GM21737 (cell line): ENCODE results near the gene SPRR1A.
"Not testable (repeated sequence)": the region's sequence is repeated elsewhere in the genome, so short reads cannot be mapped to it uniquely, and the experiment has no call there.

Experiments used
- ATAC-seq: cut with Tn5 transposase; IDR thresholded peaks from one replicate; pipeline ENCODE4 v1.9.1; 2021; ENCODE audit warnings: mild to moderate bottlenecking, moderate library complexity; ENCODE audit not compliant: unreplicated experiment

SPRR1A gene

GRCh38 chr1:152972196-152972886, 11.5 kb upstream of the SPRR1A start:
- ATAC-seq: no peak

DNA sequence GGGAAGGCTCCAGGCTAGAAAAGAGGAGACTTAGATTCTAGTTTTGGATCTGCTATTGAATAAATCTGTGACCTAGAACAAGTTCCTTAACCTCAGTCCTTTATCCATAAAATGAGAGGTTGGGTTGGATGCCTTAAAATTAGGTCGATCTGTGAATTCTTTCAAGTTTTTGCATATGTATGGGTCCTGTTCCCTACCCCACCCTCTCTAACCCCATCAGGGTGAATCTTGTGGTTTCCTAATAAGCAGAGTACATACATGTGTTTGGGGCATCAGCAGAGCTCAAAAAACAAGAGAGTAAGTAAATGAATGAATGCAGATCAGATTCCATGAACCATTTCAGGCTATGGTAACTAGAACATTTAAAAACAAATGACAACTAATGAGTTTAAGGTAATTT, 7.2 kb upstream of the SPRR1A start:
- ATAC-seq: no peak

DNA sequence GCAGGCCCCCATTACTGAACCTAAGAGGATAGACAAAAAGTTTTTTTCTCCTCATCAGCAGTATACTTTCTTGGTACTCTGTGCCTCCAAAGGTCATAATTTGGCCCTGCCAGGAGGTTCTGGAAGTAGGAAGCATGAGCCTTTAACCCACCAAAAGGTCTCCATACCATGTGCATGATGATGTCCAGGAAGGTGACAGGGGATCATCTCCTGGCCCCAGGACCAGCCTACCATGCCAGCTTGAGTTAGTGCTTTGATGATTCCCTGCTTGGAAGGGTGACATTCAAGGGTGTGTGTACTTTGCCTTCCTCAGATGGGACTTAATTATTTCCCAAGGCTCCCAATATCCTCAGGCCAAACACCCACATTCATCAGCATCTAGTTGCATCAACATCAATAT, 6.3 kb upstream of the SPRR1A start:
- no peak for ATAC-seq

GRCh38 chr1:152980676-152981075, 3.2 kb upstream of the SPRR1A start:
- no peak for ATAC-seq

DNA sequence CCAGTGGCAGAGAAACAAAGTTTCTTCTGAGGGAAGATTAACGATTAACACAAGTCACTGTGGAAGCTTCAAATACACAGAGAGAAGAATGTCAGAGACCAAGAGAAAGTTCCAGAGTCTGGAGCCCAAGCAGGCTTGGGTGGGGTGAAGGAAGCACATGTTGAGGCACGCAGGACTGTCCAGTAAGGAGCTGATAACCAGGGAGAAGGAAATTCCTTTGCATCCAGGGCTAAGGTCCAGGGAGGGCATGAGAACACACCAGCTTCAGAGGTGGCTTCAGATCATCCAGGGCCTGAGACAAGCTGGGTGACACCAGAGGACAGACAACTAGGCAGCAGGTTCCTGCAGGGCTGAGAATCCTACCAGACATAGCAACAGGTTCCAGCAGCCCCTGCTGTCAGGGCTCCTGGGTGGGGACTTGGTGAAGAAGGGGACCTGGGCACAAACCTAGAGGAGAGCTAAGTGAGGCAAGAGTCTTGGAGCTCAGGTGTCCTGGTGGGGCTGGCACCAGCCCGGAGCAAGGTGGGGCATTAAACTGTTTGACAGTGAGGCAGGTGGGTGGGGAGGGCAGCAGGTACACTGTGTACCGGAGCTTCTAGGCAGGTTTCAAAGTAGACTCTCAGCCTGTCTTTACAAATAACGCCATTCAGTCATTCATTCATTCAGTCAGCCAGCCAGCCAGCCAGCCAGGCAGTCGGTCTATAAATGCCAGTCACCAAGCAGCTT, 2.6 kb upstream of the SPRR1A start:
- no peak for ATAC-seq

DNA sequence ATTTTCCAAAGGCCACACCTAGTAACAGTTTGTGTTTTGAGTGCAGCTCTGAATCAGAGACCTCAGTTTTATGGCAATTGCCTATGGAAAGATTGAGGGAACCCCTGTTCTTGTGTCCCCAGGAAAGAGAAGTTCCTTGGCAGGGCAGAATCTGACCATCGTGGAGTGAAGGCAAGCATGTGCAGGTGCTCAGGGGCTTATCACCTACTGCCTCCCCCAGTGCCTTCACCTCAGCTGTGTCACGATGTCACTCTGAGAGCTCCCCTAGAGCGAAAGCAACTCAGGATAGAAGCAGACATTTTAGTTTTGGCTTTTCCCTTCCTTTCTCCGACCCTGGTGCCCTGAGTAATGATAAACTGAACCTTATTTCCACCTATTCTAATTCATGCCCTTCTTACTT, 1.8 kb upstream of the SPRR1A start:
- ATAC-seq: no peak

GRCh38 chr1:152983234-152983633, 647 bp upstream of the SPRR1A start:
- ATAC-seq: no peak

GRCh38 chr1:152986578-152986977, 2.7 kb downstream of the SPRR1A start:
- ATAC-seq: no peak

GRCh38 chr1:152993186-152993585, 9.3 kb downstream of the SPRR1A start:
- ATAC-seq: no peak

DNA sequence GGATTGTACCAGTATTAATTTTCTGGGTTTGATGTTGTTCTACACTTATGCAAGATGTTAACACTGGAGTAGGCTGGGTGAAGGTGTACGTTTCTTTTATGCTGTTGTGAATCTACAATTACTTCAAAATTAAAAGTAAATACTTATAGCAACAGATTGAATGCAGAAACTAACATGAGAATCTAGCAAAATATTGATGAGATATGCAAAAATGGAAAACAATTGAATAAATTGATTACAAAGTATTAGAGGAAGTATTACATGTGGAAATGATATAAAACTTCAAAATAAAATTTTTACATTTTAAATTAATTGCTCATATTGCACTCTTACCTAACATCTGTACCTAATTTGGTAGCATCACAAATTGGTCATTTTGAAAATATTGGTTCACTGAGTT, 12.0 kb downstream of the SPRR1A start:
- no peak for ATAC-seq

DNA sequence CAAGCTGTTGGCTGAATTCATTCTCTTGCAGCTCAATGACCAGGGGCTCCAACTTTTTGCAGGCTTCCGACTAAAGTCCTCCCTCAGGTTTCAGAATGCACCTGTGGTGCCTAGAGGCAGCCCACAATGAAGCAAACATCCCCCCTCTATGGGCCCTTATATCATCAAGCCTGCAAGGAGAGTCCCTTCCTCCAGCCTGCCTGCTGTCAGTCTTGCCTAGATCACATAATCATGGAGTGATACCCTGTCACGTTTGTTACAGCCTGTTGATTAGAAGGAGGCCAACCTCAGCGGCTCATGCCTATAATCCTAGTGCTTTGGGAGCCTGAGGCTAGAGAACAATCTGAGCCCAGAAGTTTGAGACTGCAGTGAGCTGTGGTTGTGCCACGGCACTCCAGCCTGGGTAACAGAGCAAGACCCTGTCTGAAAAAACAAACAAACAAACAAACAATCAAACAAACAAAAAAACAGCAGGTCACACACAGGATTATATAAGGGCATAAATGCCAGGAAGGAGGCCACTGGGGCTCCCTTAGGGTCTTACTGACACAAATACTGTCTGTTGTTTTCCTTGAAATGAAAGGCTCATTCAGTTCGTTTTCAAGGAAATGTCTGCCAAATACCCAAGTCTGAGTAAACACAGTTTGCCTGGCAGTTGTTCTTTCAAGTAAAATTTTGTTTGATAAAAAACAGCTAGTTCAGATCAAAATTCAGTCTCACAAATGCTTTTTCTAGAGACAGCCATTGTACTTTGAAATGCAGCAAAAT, 12.9 kb downstream of the SPRR1A start:
- ATAC-seq: no peak

DNA sequence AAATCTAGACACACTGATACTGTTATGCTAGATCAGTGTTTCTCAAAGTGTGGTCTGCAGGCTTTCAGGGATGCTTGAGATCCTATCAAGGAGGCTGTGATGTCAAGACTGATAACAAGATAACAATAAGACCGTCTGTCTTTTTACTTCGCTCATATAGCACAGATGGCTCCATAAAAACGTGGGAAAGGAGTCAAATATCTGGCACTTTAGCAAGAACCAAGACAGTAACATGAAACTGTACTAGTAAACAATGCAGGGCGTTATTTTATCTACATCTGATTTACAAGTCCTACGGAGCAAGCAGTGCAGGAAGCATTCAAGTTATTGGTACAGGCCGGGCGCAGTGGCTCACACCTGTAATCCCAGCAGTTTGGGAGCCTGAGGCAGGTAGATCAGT, 14.0 kb downstream of the SPRR1A start:
- ATAC-seq: no peak

DNA sequence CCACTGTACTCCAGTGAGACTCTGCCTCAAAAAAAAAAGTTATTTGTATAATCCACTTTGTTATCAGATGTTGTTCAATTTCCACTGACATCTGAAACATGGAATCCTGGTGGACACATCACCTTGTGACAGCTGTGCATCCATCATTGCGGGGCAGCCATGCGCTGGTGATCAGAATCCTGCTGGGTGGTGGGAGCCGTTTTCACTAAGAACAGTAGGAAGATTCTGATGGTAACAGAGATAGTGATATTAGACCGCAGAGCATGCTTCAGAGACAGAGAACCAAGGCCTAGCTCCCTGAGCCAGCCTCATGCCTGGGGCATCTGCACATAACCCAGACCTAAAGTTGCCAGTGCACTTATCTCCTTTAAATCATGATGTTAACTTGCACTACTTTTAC, 14.6 kb downstream of the SPRR1A start:
- no peak for ATAC-seq

GRCh38 chr1:152999818-153000217, 15.9 kb downstream of the SPRR1A start:
- ATAC-seq: no peak

DNA sequence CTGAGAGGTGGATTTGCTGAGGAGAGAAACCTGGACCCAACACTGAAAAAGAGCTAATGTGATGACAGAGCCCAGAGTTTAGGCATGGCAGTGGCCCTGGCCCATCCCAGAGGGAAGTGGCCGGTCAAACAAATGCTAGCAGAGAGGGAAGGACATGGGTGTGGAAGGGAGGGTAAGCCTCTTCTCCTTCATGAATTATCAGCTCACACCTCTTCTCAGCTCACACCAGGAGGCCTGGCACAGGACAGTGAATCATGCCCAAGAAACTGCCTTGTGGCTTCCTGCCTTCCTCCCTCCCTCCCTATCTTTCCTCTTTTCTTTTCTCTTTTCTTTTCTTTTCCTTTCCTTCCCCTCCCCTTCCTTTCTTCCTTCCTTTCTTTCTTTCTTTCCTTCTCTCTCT, 16.4 kb downstream of the SPRR1A start:
- ATAC-seq: no peak

DNA sequence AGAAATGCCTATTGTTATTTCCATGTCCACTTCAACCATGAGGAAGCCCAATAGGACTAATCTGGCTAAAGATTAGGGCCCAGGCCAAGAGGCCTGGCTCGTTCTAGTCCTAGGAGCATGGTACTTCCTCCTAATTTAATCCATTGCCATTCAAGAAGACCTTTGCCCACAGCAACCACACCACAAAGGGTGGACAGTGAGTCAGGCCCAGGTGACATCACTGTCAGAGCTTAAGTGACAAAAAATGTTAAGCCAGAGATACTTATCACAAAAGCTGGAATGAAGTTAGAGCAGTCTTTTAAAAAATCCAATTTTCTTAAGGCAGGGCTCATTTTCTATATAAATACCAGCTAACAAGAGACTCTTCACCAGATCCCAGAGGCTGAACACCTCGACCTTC, 17.5 kb downstream of the SPRR1A start, which contains the start of gene SPRR3:
Gene SPRR3 (plus strand): TSS at position 368 of the 400 bp plus-strand sequence. CDS start 1,272 bp downstream, outside the sequence.
- no peak for ATAC-seq

- ATAC-seq: not testable (repeated sequence)
Observed at GRCh38 chr1:153011235-153011758, 27.4 kb downstream of the SPRR1A start.

DNA sequence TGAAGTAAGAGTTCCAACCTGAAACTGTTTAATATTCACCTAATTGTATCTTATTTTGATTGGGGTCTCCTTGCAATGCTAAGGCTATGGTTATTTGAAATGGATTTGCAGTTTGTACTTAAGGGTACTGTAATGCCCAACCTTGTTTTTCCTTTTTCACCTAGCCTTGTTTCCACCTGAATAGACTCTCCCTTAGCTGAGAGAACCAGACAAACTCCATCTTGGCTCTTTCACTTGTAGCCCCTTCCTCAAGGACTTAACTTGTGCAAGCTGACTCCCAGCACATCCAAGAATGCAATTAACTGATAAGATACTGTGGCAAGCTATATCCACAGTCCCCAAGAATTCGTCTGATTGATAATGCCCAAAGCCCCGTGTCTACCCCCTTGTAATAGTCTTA, 37.9 kb downstream of the SPRR1A start:
- ATAC-seq: not testable (repeated sequence)

DNA sequence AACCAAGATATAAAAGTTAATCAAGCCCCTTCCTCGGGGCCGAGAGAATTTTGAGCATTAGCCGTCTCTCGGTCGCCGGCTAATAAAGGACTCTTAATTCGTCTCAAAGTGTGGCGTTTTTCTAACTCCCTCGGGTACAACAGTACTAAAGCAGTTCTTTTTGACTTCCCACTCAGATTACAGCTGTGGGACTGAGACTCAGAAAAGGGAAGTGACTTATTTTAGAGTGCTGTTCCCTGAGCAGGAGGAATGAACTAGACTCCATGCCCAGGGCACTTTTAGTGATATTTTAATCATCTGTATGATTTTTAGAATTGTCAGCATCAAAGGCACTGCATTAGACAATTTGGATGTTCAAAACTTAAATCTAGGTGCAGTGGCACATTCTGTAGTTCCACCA, 38.5 kb downstream of the SPRR1A start:
- ATAC-seq: not testable (repeated sequence)

DNA sequence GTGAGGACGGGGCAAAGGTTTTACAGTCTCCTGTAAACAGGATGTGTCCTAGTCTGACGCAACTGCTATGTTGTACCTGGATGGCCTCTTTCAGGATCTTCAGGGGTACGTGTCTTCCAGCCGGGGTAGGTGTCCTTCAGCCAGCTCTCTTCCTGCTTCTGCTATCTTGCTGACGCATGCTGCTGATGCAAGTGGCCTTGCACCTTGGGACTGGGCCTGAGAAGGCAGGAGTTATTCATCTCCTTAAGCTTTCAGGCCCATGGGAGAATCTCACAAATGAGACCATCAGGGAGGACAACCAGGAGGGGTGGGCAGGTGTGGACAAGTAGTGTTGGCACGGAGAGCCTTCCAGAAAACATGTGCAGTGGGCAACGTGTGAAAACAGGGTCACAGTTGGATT, 39.2 kb downstream of the SPRR1A start:
- ATAC-seq: no peak

- ATAC-seq: no peak
Observed at GRCh38 chr1:153024413-153024812, 40.5 kb downstream of the SPRR1A start.
